Eye (tissue), 1 donor: ENCODE data around the gene PANK2.
A peak's percentile ranks its signal among the peaks of the same experiment; 100 is the strongest.
"Not testable (repeated sequence)": the region's sequence is repeated elsewhere in the genome, so short reads cannot be mapped to it uniquely, and the experiment has no call there.

Source experiments
- DNase-seq: peaks from one replicate; pipeline ENCODE4 v3.0.0-alpha.2; 2015

PANK2 gene

GRCh38 chr20:3888622-3889488 is at the start of gene PANK2:
TSS of gene PANK2 (plus strand) at chr20:3889387.
- DNase-seq = peak; percentile 100

GRCh38 chr20:3840201-3840600 is 49.0 kb upstream of the PANK2 start:
- DNase-seq = not testable (repeated sequence)

GRCh38 chr20:3842348-3842930 is 46.7 kb upstream of the PANK2 start:
- DNase-seq = no peak

- DNase-seq = no peak
Measured at GRCh38 chr20:3843490-3843889, 45.7 kb upstream of the PANK2 start.

- DNase-seq = not testable (repeated sequence)
Measured at GRCh38 chr20:3843990-3844619, 45.1 kb upstream of the PANK2 start.

- DNase-seq = no peak
Measured at GRCh38 chr20:3846378-3846739, 42.8 kb upstream of the PANK2 start.

- peak; percentile 94 for DNase-seq
Measured at GRCh38 chr20:3846740-3847428, 42.3 kb upstream of the PANK2 start, which contains the start of gene MAVS. TSS of gene MAVS (plus strand) at chr20:3846834. CDS start at chr20:3854625, 7,791 bp downstream.

- no peak for DNase-seq
Measured at GRCh38 chr20:3847429-3847940, 41.7 kb upstream of the PANK2 start.

GRCh38 chr20:3848565-3848964 is 40.6 kb upstream of the PANK2 start:
- DNase-seq = no peak

GRCh38 chr20:3854462-3854871 is 34.7 kb upstream of the PANK2 start:
- no peak for DNase-seq

- no peak for DNase-seq
Measured at GRCh38 chr20:3857405-3857804, 31.8 kb upstream of the PANK2 start.

- DNase-seq = no peak
Measured at GRCh38 chr20:3858689-3859088, 30.5 kb upstream of the PANK2 start.

GRCh38 chr20:3861191-3861590 is 28.0 kb upstream of the PANK2 start:
- DNase-seq = no peak

- no peak for DNase-seq
Measured at GRCh38 chr20:3862333-3862732, 26.9 kb upstream of the PANK2 start.

GRCh38 chr20:3863317-3863716 is 25.9 kb upstream of the PANK2 start:
- DNase-seq = no peak

- DNase-seq = no peak
Measured at GRCh38 chr20:3864518-3864917, 24.7 kb upstream of the PANK2 start.

GRCh38 chr20:3865152-3865886 is 23.9 kb upstream of the PANK2 start:
- DNase-seq = no peak

GRCh38 chr20:3865887-3866407 is 23.2 kb upstream of the PANK2 start:
- DNase-seq = no peak

- no peak for DNase-seq
Measured at GRCh38 chr20:3866464-3866863, 22.7 kb upstream of the PANK2 start.

- no peak for DNase-seq
Measured at GRCh38 chr20:3867802-3868201, 21.4 kb upstream of the PANK2 start.

GRCh38 chr20:3869839-3870634 is 19.1 kb upstream of the PANK2 start:
- no peak for DNase-seq
